Dendritic cell treated with granulocyte-macrophage colony-stimulating factor and Interleukin-4, amounts not matched to agents 40 ng/mL and 50 ng/mL, for 4 days (primary cell): Measurements from ENCODE around the gene TTC22.
"Not testable (repeated sequence)": the region's sequence is repeated elsewhere in the genome, so short reads cannot be mapped to it uniquely, and the experiment has no call there.

ENCODE experiments used
- H3K27ac Mint-ChIP-seq: one replicate; pipeline ENCODE4 v1.8.0; 2022; ENCODE audit warnings: mild to moderate bottlenecking, mixed read lengths
- H3K27me3 Mint-ChIP-seq: one replicate; pipeline ENCODE4 v1.8.0; 2022; ENCODE audit warnings: mild to moderate bottlenecking, mixed read lengths
- H3K36me3 Mint-ChIP-seq: one replicate; pipeline ENCODE4 v1.8.0; 2022; ENCODE audit warnings: low read depth, mixed read lengths
- H3K4me1 Mint-ChIP-seq: one replicate; pipeline ENCODE4 v1.8.0; 2022; ENCODE audit warnings: low read depth, mixed read lengths
- H3K4me3 Mint-ChIP-seq: one replicate; pipeline ENCODE4 v1.8.0; 2022; ENCODE audit warnings: mild to moderate bottlenecking, moderate library complexity, mixed read lengths
- H3K9me3 Mint-ChIP-seq: one replicate; pipeline ENCODE4 v1.8.0; 2022; ENCODE audit warnings: mixed read lengths
- intact Hi-C: fragments of 100-400 bp; cut with micrococcal nuclease; formaldehyde crosslinking; loops from one replicate; pipeline ENCODE4 v1.15.0; 2022

The TTC22 gene

GRCh38 chr1:54775828-54776721 is 25.0 kb downstream of the TTC22 start:
- H3K4me1 Mint-ChIP-seq, H3K4me3 Mint-ChIP-seq, H3K27ac Mint-ChIP-seq, H3K9me3 Mint-ChIP-seq, H3K27me3 Mint-ChIP-seq, H3K36me3 Mint-ChIP-seq, intact Hi-C loops: not testable (repeated sequence)

DNA sequence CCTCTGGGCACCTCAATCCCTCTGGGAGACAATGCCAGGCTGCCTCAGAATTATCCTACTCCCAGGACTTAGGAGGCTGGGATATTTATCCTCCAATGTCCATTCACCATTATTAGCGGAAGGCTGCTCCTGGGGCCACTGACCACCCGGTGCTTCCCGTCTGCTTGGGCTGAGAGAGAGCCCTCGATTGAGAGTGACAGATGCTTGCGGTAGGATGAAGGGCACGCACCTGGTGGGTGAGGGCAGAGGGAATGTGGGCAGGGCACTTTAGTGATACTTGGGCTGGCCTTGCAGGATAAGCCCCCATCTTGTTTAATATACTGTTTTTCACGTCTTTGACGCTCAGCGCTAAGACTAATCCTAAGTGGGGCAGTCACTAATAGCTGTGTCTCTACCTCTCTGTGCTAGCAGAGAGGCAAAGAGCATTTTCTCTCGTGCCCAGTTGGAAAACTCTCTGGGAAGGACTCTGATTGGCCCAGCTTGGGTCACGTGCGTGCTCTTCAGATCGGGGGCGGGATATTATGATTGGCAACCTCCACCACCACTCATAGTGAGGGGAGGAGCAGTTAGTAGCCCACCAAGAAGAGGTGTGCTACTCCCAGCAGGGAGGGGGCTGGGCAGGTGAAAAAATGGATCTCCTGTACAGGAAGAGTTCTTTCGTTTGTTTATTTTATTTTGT is 26.2 kb downstream of the TTC22 start:
- intact Hi-C loops, result no loop called here
- Mint-ChIP-seq H3K4me3 (no peak overlapping the region), H3K36me3 (no peaks in the 10 kb centered on the region), H3K4me1 (no peaks in the 10 kb centered on the region), H3K27ac (no peak overlapping the region), H3K27me3 (no peaks in the 10 kb centered on the region), H3K9me3 (no peaks in the 10 kb centered on the region)

- H3K4me3 Mint-ChIP-seq, result no peak overlapping the region
- H3K36me3 Mint-ChIP-seq, result no peaks in the 10 kb centered on the region
- H3K27ac Mint-ChIP-seq, result no peak overlapping the region
- no peaks in the 10 kb centered on the region for H3K4me1 Mint-ChIP-seq
- H3K27me3 Mint-ChIP-seq, result peaks cover 2% of the 10 kb centered on the region
- H3K9me3 Mint-ChIP-seq, result no peaks in the 10 kb centered on the region
- intact Hi-C loops, result no loop called here
Observed at GRCh38 chr1:54772951-54773350, 28.2 kb downstream of the TTC22 start.

DNA sequence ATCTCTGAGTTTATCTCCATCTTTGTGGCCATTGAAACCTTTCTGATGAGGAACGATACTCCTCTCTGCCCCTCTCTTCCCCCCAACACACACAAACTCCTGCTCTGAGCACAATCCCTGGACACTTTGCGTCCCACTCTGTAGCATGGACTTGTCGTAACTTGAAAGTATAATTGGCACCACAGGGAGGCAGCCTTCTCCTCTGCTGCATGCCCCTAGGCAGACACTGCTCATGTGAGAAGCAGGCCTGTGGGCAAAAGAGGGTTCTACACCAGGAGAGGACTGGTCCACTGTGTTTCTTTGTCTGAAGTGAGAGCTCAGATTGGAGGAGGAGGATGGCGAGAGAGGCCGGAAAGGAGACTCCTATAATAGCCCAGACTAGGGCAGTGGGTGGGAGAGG is 33.0 kb downstream of the TTC22 start:
- H3K4me3 Mint-ChIP-seq, result no peak overlapping the region
- peaks cover 7% of the 10 kb centered on the region for H3K4me1 Mint-ChIP-seq
- no peak overlapping the region for H3K27ac Mint-ChIP-seq
- no peaks in the 10 kb centered on the region for H3K9me3 Mint-ChIP-seq
- peaks cover 2% of the 10 kb centered on the region for H3K27me3 Mint-ChIP-seq
- intact Hi-C loops, result loop anchor here (10.0 kb wide), 1 partner anchor 823 kb away; the partner anchor contains the start of genes IFT25 and LRRC42
- peaks cover 6% of the 10 kb centered on the region for H3K36me3 Mint-ChIP-seq

DNA sequence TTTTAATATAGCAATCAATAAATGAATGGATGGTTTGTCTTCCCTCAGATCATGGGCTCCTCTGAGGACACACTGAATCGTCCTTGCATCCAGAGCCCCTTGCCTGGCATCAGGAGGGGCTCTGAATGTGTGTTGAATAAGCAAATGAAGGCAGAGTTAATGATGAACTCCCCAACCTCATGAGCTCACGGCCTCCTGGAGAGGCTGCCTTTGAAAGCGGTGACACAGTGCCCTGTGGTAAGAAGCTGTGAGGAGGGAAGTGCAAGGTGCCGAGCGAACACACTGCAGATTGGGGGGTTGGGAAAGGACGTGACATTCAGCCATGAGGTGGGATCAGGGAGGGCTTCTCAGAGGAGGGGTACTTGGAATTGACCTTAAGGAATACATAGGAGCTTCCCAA is 33.6 kb downstream of the TTC22 start:
- Mint-ChIP-seq H3K9me3 (no peaks in the 10 kb centered on the region), H3K27ac (no peak overlapping the region), H3K36me3 (peaks cover 6% of the 10 kb centered on the region), H3K27me3 (peaks cover 2% of the 10 kb centered on the region), H3K4me3 (no peak overlapping the region), H3K4me1 (peaks cover 11% of the 10 kb centered on the region)
- intact Hi-C loops, result loop anchor here (10.0 kb wide), 1 partner anchor 823 kb away; the partner anchor contains the start of genes IFT25 and LRRC42

- Mint-ChIP-seq H3K36me3 (peaks cover 6% of the 10 kb centered on the region), H3K27ac (no peak overlapping the region), H3K27me3 (peaks cover 2% of the 10 kb centered on the region), H3K4me1 (peaks cover 11% of the 10 kb centered on the region), H3K9me3 (no peaks in the 10 kb centered on the region), H3K4me3 (no peak overlapping the region)
- intact Hi-C loops, result loop anchor here (10.0 kb wide), 1 partner anchor 822 kb away; the partner anchor contains the start of genes IFT25 and LRRC42
Observed at GRCh38 chr1:54766726-54767125, 34.4 kb downstream of the TTC22 start.

GRCh38 chr1:54764922-54765561 is 36.1 kb downstream of the TTC22 start:
- Mint-ChIP-seq H3K27me3 (peaks cover 2% of the 10 kb centered on the region), H3K27ac (peak overlapping the region; percentile 90), H3K36me3 (peaks cover 6% of the 10 kb centered on the region), H3K4me3 (peak overlapping the region; percentile 97), H3K9me3 (no peaks in the 10 kb centered on the region), H3K4me1 (peaks cover 16% of the 10 kb centered on the region)
- intact Hi-C loops, result loop anchor here (1.0 to 10.0 kb wide), 2 partner anchors 50 to 820 kb away; partner anchors contain the start of genes IFT25, LRRC42 and TTC4

- peak within 1 kb of the TSS; percentile 90 for H3K27ac Mint-ChIP-seq
- intact Hi-C loops, result loop anchor here (1.0 to 10.0 kb wide), 2 partner anchors 49 to 820 kb away; partner anchors contain the start of genes IFT25, LRRC42 and TTC4
- H3K4me3 Mint-ChIP-seq, result peak within 1 kb of the TSS; percentile 97
- peaks cover 2% of the 10 kb centered on the region for H3K27me3 Mint-ChIP-seq
- no peaks in the 10 kb centered on the region for H3K9me3 Mint-ChIP-seq
- H3K4me1 Mint-ChIP-seq, result peaks cover 17% of the 10 kb centered on the region
- H3K36me3 Mint-ChIP-seq, result peaks cover 7% of the 10 kb centered on the region
Observed at GRCh38 chr1:54764133-54764921, 36.8 kb downstream of the TTC22 start, which contains the start of gene PARS2. PARS2 (minus strand) TSS chr1:54764523; CDS start chr1:54759161, 5,362 bp downstream.

GRCh38 chr1:54763816-54764132 is 37.3 kb downstream of the TTC22 start:
- Mint-ChIP-seq H3K36me3 (peaks cover 13% of the 10 kb centered on the region), H3K4me1 (peaks cover 17% of the 10 kb centered on the region), H3K4me3 (peak overlapping the region; percentile 97), H3K9me3 (no peaks in the 10 kb centered on the region), H3K27ac (peak overlapping the region; percentile 90), H3K27me3 (peaks cover 2% of the 10 kb centered on the region)
- intact Hi-C loops, result loop anchor here (1.0 to 10.0 kb wide), 2 partner anchors 48 to 819 kb away; partner anchors contain the start of genes IFT25, LRRC42 and TTC4

- Mint-ChIP-seq H3K36me3 (peaks cover 32% of the 10 kb centered on the region), H3K9me3 (no peaks in the 10 kb centered on the region), H3K4me3 (no peak overlapping the region), H3K27ac (no peak overlapping the region), H3K27me3 (no peaks in the 10 kb centered on the region), H3K4me1 (peaks cover 12% of the 10 kb centered on the region)
- intact Hi-C loops, result no loop called here
Observed at GRCh38 chr1:54758678-54759348, 42.3 kb downstream of the TTC22 start.

- no peaks in the 10 kb centered on the region for H3K9me3 Mint-ChIP-seq
- H3K4me3 Mint-ChIP-seq, result no peak overlapping the region
- intact Hi-C loops, result no loop called here
- no peaks in the 10 kb centered on the region for H3K27me3 Mint-ChIP-seq
- peaks cover 32% of the 10 kb centered on the region for H3K36me3 Mint-ChIP-seq
- H3K27ac Mint-ChIP-seq, result no peak overlapping the region
- peaks cover 8% of the 10 kb centered on the region for H3K4me1 Mint-ChIP-seq
Observed at GRCh38 chr1:54757833-54758232, 43.3 kb downstream of the TTC22 start.

GRCh38 chr1:54754486-54755285 is 46.4 kb downstream of the TTC22 start:
- Mint-ChIP-seq H3K4me3 (no peak overlapping the region), H3K36me3 (peaks cover 32% of the 10 kb centered on the region), H3K4me1 (no peaks in the 10 kb centered on the region), H3K9me3 (no peaks in the 10 kb centered on the region), H3K27me3 (no peaks in the 10 kb centered on the region), H3K27ac (no peak overlapping the region)
- intact Hi-C loops, result no loop called here
